ENCODE data around the gene NUP210.
"Not testable (repeated sequence)": the region's sequence is repeated elsewhere in the genome, so short reads cannot be mapped to it uniquely, and the experiment has no call there.

Gene NUP210

DNA sequence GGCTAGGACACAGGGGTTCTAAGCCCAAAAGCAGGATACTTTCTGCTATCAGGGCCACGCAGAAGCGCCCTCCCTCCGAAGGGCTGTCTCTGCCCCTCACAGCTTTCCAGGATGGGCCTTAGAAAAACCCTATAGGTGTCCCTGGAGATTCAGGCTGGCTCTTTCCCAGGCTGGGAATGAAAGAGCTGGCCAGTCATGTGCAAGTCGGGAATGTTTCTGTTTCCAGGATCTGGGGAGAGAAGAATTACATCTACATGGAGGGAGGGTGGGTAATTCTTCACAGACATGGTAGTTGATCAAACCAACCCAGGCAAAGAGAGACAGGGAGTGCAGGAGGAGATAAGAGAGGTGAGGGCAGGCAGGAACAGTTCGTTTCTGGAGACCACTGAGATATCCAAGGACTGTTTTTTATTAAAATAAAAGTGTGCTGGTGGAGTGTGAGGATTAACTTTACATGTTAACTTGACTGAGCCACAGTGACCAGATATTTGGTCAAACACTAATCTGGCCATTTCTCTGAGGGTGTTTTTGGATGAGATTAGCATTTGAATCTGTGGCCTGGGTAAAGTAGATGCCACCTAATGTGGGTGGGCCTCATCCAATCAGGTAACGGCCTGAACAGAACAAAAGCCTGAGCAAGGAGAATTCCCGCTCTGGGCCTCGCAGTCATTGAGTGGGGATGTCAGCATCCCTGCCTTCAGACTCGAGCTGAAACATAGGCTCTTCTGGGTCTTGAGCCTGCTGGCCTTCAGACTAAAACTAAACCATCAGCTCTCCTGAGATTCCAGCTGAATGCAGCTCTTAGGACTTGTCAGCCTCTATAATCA lies 15.3 kb downstream of the NUP210 start:
- no peak for DNase-seq

DNA sequence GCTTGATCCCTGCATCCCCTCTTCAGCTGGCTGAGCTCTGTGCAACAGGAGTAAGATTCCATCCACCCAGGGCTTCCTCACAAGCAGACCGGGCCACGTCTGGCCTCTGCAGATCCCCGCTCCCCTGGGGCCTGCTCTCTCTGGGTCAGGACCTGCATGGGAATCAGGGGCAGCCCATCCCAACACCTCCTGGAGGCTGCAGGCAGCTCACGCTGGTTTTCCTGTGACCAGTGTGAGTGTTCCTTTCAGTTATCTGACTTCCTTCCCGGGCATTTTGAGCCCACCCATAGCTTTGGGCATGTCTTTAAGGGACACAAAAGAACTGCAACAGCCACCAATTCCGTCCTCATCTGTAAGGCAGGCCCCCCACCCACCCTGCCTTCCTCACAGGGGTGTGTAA lies 16.3 kb downstream of the NUP210 start:
- DNase-seq: no peak

- DNase-seq: no peak
These were observed 16.8 kb downstream of the NUP210 start for GRCh38 chr3:13403213-13403819.

- no peak for DNase-seq
These were observed 19.0 kb downstream of the NUP210 start for GRCh38 chr3:13401149-13401548.

GRCh38 chr3:13400114-13400673 lies 19.9 kb downstream of the NUP210 start:
- no peak for DNase-seq

DNA sequence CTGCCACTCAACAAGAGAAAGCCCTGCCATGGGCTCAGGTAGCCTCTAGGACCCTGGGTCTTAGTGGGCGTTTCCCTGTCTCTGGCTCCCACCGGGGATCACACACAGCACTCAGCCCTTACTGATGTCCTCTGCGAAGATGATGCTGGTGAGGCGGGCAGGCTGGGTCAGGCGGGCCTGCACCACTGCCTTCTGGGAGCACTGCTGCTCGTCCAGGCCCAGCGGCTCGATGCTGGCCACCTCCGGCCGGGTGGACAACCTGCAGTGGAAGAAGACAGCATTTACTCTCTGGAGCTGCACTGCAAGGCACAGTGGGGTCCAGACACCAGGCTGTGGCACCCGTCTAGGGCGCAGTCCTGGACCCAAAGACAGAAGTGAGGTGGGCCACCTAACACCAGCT lies 20.5 kb downstream of the NUP210 start:
- no peak for DNase-seq

- no peak for DNase-seq
These were observed 22.8 kb downstream of the NUP210 start for GRCh38 chr3:13397316-13397715.

DNA sequence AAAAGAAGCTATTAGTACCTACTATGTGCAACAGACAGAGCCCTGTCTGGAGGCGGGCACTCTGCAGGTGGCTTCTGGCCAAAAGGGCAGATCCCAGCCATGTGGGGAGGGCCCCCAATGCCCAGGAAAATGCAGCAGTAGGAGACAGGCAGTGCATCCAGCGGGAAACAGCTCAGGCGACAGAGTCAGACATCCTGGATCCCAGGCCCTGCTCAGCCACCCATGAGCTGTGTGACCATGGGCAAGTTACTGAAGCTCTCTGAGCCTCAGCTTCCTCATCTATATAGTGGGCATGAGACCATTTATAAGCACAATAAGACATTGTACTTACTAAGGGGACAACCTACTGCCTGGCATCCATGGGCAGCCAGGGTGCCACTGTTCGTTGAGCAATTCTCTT lies 25.8 kb downstream of the NUP210 start:
- no peak for DNase-seq

- DNase-seq: no peak
These were observed 26.4 kb downstream of the NUP210 start for GRCh38 chr3:13393427-13394360.

DNA sequence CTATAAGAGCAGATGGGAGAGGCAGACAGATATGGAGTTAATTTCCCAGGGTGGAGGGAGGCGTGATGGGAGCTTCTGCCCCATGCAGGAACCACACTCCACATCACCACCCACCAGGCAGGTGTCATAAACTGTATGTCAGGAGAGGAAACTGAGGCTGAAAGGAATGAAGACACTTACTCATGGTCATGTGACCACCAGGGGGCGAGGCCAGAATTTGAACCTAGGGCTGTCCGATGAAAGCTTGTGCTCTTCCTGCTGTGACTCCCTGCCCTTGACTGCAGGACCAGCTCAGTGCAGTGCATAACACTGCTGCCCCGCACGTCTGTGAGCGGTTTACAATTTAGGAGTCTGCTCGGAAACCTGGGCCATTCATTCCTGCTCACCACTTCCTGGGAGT lies 28.8 kb downstream of the NUP210 start:
- no peak for DNase-seq

DNA sequence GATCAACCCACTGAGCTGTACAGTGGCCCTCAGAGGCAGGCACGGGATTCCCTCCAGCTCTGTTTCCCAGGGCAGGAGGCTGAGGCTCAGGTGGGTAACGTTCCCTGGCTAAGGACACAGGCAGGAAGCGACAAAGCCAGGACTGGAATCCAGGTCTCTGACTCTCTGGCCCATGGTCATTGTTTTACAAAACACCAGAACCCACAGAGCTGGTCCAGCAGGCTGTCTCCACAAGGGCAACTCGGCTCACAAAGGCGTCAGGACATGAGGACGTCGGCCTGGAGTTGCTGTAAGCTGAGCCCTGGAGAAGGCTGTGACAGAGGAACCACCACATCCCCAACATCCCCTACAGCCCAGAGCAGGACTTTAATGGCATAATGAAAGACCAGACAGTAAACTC lies 30.7 kb downstream of the NUP210 start:
- DNase-seq: no peak

- DNase-seq: no peak
These were observed 31.3 kb downstream of the NUP210 start for GRCh38 chr3:13388816-13389215.

GRCh38 chr3:13385373-13385965 lies 34.7 kb downstream of the NUP210 start:
- no peak for DNase-seq

- DNase-seq: no peak
These were observed 39.2 kb downstream of the NUP210 start for GRCh38 chr3:13380971-13381370.

DNA sequence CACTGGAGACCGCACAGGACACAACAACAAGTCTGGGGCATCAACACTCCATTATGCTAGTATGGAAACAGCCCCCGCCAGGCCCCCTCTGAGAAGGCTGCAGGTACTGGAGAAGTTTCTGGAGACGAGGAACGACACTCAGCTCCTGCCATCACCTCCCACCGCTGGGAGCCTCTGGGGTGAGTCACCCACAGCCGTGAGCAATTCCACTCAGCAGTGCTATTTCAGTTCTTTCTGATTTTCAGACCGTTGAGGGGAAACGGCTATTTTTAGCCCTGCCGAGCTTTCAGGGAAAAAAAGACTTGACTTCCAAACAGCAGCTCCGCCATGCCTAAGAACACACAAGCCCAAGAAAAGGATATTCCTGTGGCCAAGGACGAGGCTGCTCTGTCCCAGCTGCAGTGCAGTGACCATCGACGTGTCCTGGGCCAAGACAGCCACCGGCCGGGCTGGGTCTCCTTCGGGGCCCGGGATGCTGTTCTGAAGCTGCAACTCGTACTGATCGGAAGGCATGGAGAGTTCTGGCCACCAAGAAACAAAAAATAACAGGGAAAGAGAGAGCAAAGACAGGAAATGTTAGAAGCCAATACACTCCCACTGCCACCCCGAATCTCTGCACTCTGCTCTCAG lies 40.8 kb downstream of the NUP210 start:
- DNase-seq: no peak

- no peak for DNase-seq
These were observed 42.0 kb downstream of the NUP210 start for GRCh38 chr3:13378155-13378554.

GRCh38 chr3:13377741-13378140 lies 42.4 kb downstream of the NUP210 start:
- not testable (repeated sequence) for DNase-seq

GRCh38 chr3:13377021-13377420 lies 43.1 kb downstream of the NUP210 start:
- DNase-seq: no peak

- DNase-seq: no peak
These were observed 44.0 kb downstream of the NUP210 start for GRCh38 chr3:13376091-13376490.

DNA sequence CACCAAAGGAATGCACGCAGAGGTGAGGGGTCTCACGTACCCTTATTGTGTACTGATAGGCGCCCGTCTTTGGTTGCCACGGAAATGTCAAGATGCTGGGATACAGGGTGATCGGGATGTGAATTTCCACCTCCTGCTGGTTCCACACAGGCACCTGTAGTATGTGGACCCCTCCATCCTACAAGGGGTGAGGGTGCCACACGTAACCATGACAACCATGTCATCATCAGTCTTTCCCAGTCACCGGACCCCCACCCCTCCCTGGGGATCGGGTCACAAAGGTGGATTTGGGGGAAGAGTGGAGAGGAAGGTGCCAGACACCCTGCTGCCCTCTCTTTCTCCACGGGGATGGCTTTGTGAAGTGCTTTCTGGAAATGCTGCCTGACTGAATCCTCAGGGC lies 44.7 kb downstream of the NUP210 start:
- no peak for DNase-seq

DNA sequence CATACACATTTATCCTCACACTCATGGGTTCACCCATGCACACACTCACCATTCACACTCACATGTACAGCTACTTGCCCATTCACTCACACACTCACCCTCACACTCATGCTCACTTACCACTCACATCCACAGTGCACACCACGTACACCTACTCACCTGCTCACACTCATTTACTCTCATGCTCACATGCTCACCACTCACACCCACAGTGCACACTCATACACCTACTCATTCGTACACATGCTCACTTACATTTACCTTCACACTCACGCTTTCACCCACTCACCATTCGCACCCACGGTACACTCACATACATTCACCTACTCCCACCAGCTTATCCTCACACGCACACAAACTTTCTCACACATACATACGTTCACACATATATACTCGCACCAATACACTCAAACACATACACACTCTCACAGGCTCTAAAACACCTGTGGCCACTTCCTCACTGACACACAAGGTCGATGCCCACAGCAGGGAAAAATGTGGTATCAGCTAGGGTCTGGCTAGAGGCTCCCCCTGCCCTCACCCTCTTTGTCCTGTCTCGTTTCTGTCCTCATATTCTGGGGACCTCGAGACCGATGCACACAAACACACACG lies 46.0 kb downstream of the NUP210 start:
- DNase-seq: no peak

GRCh38 chr3:13372656-13373055 lies 47.5 kb downstream of the NUP210 start:
- DNase-seq: no peak

All from DMS79 (cell line).